A673 (cell line): ENCODE results near the gene ZNF672.

Experiments
- CTCF ChIP-seq: fragments of 300-800, 200-600 bp; sonication (generic); conservative IDR thresholded peaks from 2 replicates; pipeline ENCODE4 v1.5.1; 2017; ENCODE audit warnings: low read depth, mild to moderate bottlenecking, antibody characterized with exemption, low read length, moderate library complexity, mixed read lengths
- EZH2 ChIP-seq: fragments of 200-600 bp; sonication (generic); IDR thresholded peaks from 2 replicates; pipeline ENCODE4 v1.6.1; 2017; ENCODE audit warnings: borderline replicate concordance, low read depth, mild to moderate bottlenecking, mixed read lengths, antibody characterized with exemption, low read length; ENCODE audit not compliant: poor library complexity, severe bottlenecking

- TF ChIP-seq CTCF (no peak), EZH2 (no peak)
Measured at GRCh38 chr1:248881261-248881660, 43.2 kb downstream of the ZNF672 start.
